ENCODE results near the gene VWA3B.

DNA sequence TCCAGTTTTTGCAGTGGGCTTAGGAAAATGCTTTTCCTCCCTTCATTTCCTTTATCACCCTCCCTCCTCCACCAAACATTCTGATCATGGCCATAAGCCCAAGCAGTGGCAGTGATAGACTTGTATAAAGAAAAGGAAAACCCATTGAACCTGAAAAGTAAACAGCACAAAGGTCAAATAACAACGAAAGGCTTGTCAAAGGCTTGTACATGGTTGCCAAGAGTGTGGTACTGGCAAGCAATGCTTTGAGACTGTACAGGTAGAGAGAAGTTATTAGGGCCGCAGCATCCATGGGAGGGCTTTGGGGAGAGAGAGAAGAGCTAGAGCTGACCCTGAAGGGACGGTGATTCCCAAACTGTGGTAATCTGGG lies 2.1 kb upstream of the VWA3B start:
- TF ChIP-seq, protein P1, sequence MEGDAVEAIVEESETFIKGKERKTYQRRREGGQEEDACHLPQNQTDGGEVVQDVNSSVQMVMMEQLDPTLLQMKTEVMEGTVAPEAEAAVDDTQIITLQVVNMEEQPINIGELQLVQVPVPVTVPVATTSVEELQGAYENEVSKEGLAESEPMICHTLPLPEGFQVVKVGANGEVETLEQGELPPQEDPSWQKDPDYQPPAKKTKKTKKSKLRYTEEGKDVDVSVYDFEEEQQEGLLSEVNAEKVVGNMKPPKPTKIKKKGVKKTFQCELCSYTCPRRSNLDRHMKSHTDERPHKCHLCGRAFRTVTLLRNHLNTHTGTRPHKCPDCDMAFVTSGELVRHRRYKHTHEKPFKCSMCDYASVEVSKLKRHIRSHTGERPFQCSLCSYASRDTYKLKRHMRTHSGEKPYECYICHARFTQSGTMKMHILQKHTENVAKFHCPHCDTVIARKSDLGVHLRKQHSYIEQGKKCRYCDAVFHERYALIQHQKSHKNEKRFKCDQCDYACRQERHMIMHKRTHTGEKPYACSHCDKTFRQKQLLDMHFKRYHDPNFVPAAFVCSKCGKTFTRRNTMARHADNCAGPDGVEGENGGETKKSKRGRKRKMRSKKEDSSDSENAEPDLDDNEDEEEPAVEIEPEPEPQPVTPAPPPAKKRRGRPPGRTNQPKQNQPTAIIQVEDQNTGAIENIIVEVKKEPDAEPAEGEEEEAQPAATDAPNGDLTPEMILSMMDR (IDR thresholded peaks at IDR 0.05) = no peak
- no peak for TF ChIP-seq POLR2A (IDR thresholded peaks at IDR 0.05)

Measured in esophagus squamous epithelium (tissue), 4 donors.